Small intestine (tissue), 7 donors: ENCODE data around the gene SPATA33. TPM values are rescaled to one million over a fixed set of nuclear protein-coding genes. Genes with fewer than 3 reads are reported as not detected.
"Not testable (repeated sequence)": the region's sequence is repeated elsewhere in the genome, so short reads cannot be mapped to it uniquely, and the experiment has no call there.

Source experiments
- DNase-seq, 2 donors: peaks; one replicate each; pipeline versions ENCODE4 v3.0.0 to v3.0.0-alpha.2; 2013
- FAIRE-seq: peaks from 2 replicates; lab custom pipeline; 2012; peaks lifted over from hg19 to GRCh38; lab: Jason Lieb, UNC
- H3K27ac ChIP-seq, 3 donors: one replicate each; pipeline ENCODE4 v1.5.1; 2013; ENCODE audit warnings: low read length in 2 of 3, mild to moderate bottlenecking in 2 of 3, control low read depth in 1 of 3, inconsistent platforms in 1 of 3, low read depth in 1 of 3, moderate library complexity in 1 of 3
- H3K27me3 ChIP-seq, 3 donors: one replicate each; pipeline ENCODE4 v1.6.1; 2013; ENCODE audit warnings: low read length in 3 of 3, inconsistent platforms in 1 of 3; ENCODE audit not compliant: control insufficient read depth in 3 of 3, insufficient read depth in 3 of 3
- H3K36me3 ChIP-seq, 3 donors: one replicate each; pipeline ENCODE4 v1.6.1; 2013; ENCODE audit warnings: low read length in 3 of 3, inconsistent platforms in 1 of 3, low read depth in 1 of 3, mild to moderate bottlenecking in 1 of 3, moderate library complexity in 1 of 3; ENCODE audit not compliant: control insufficient read depth in 3 of 3, insufficient read depth in 2 of 3
- H3K4me1 ChIP-seq, 3 donors: one replicate each; pipeline ENCODE4 v1.6.1; 2013; ENCODE audit warnings: low read length in 2 of 3, inconsistent platforms in 1 of 3, low read depth in 1 of 3, mild to moderate bottlenecking in 1 of 3, moderate library complexity in 1 of 3; ENCODE audit not compliant: control insufficient read depth in 3 of 3, insufficient read depth in 2 of 3
- H3K4me3 ChIP-seq, 3 donors: one replicate each; pipeline ENCODE4 v1.5.1; 2013; ENCODE audit warnings: low read length in 3 of 3, control low read depth in 1 of 3, inconsistent platforms in 1 of 3, low read depth in 1 of 3, mild to moderate bottlenecking in 1 of 3, moderate library complexity in 1 of 3
- H3K9me3 ChIP-seq, 2 donors: one replicate each; pipeline ENCODE4 v1.6.1; 2013; ENCODE audit warnings: low read depth in 1 of 2, low read length in 1 of 2; ENCODE audit not compliant: control insufficient read depth in 2 of 2, insufficient read depth in 1 of 2
- WGBS, 3 donors: extraction: QIAGEN DNeasy Blood & Tissue Kit; methylation state at CpG; one replicate each; pipeline ENCODE4 v1.1.7; 2013; 5-methylcytosine and 5-hydroxymethylcytosine counted together
- polyA plus RNA-seq, 4 donors: library from polyadenylated mRNA; stranded (reverse) in 3 of 4; unstranded in 1 of 4; fragments of 200-250 nt in 3 of 4; fragments of 120-200 nt in 1 of 4; gene quantifications; one replicate each; pipeline versions ENCODE4 v1.2.1 to v1.2.3, GENCODE V29; 2013
- donor health status: healthy with polysubstance abuse.
- donor health status: control.
- donor health status: control.
- donor health status: Bipolar disorder and iron deficiency.
- donor health status: healthy.

Gene SPATA33
- polyA plus RNA-seq, 4 donors = 6.5 to 17.0 (median 8.1) TPM

- FAIRE-seq = no peak
- peak; percentile 69 to 78 for DNase-seq
- peaks cover 0 to 31% (median under 1%) of the 10 kb centered on the region in 3 donors for H3K4me1 ChIP-seq
- 64 to 80% (median 73%) methylated on average over 30 to 31 of the region's 31 CpGs for WGBS, 3 donors
- peaks cover 9 to 92% (median 11%) of the 10 kb centered on the region in 3 donors for H3K36me3 ChIP-seq
- H3K27ac ChIP-seq = peak overlapping the region in 2 of 3 donors; percentile 27 to 61
- no peaks in the 10 kb centered on the region for H3K27me3 ChIP-seq
- no peak overlapping the region for H3K4me3 ChIP-seq
- H3K9me3 ChIP-seq = no peaks in the 10 kb centered on the region
Observed at GRCh38 chr16:89695086-89695874, 37.6 kb downstream of the SPATA33 start.

- no peaks in the 10 kb centered on the region for H3K9me3 ChIP-seq
- 73 to 78% (median 75%) methylated on average over 25 of the region's 25 CpGs for WGBS, 3 donors
- H3K4me3 ChIP-seq = no peak overlapping the region
- peaks cover 1 to 35% (median 3%) of the 10 kb centered on the region in 3 donors for H3K4me1 ChIP-seq
- DNase-seq = no peak
- H3K27me3 ChIP-seq = no peaks in the 10 kb centered on the region
- no peak for FAIRE-seq
- peak overlapping the region in 2 of 3 donors; percentile 24 to 28 for H3K27ac ChIP-seq
- peaks cover 9 to 85% (median 11%) of the 10 kb centered on the region in 3 donors for H3K36me3 ChIP-seq
Observed at GRCh38 chr16:89695875-89696669, 38.4 kb downstream of the SPATA33 start.

GRCh38 chr16:89696670-89697128, 39.1 kb downstream of the SPATA33 start:
- Histone ChIP-seq H3K36me3 (peaks cover 9 to 79% (median 11%) of the 10 kb centered on the region in 3 donors), H3K4me3 (no peak overlapping the region), H3K9me3 (no peaks in the 10 kb centered on the region), H3K27me3 (no peaks in the 10 kb centered on the region), H3K4me1 (peaks cover 1 to 35% (median 3%) of the 10 kb centered on the region in 3 donors), H3K27ac (peak overlapping the region in 2 of 3 donors; percentile 24 to 49)
- WGBS, 3 donors = 59 to 72% (median 59%) methylated on average over 14 to 18 of the region's 18 CpGs
- FAIRE-seq (no peak), DNase-seq (no peak)

- DNase-seq (no peak), FAIRE-seq (no peak)
- Histone ChIP-seq H3K4me1 (peaks cover 1 to 38% (median 4%) of the 10 kb centered on the region in 3 donors), H3K27ac (no peak overlapping the region), H3K9me3 (no peaks in the 10 kb centered on the region), H3K27me3 (no peaks in the 10 kb centered on the region), H3K4me3 (no peak overlapping the region), H3K36me3 (peaks cover 5 to 74% (median 9%) of the 10 kb centered on the region in 3 donors)
- 80 to 88% (median 88%) methylated on average over 16 to 19 of the region's 19 CpGs for WGBS, 3 donors
Observed at GRCh38 chr16:89697161-89697615, 39.6 kb downstream of the SPATA33 start.

- Histone ChIP-seq H3K36me3 (peaks cover 5 to 68% (median 7%) of the 10 kb centered on the region in 3 donors), H3K4me1 (peaks cover 1 to 42% (median 6%) of the 10 kb centered on the region in 3 donors), H3K4me3 (no peak overlapping the region), H3K27ac (no peak overlapping the region), H3K27me3 (no peaks in the 10 kb centered on the region), H3K9me3 (no peaks in the 10 kb centered on the region)
- no peak for FAIRE-seq
- DNase-seq = peak in 1 of 2 donors; percentile 7
- WGBS, 3 donors = 87 to 91% (median 90%) methylated on average over 26 to 32 of the region's 32 CpGs
Observed at GRCh38 chr16:89697616-89698331, 40.1 kb downstream of the SPATA33 start.

- H3K9me3 ChIP-seq, H3K27ac ChIP-seq, DNase-seq, H3K27me3 ChIP-seq, H3K4me3 ChIP-seq, FAIRE-seq: not testable (repeated sequence)
- Histone ChIP-seq H3K36me3 (peaks cover 2 to 59% (median 5%) of the 10 kb centered on the region in 3 donors), H3K4me1 (peaks cover 1 to 38% (median 6%) of the 10 kb centered on the region in 3 donors)
- 95 to 98% (median 97%) methylated on average over 14 of the region's 14 CpGs for WGBS, 3 donors
Observed at GRCh38 chr16:89698717-89699116, 41.1 kb downstream of the SPATA33 start.

- peaks cover 1 to 30% (median 6%) of the 10 kb centered on the region in 3 donors for H3K4me1 ChIP-seq
- not testable (repeated sequence) for FAIRE-seq
Observed at GRCh38 chr16:89699629-89700099, 42.0 kb downstream of the SPATA33 start.

More at GRCh38 chr16:89699629-89700099, 42.0 kb downstream of the SPATA33 start:
- WGBS, 3 donors = 48 to 58% (median 53%) methylated on average over 18 of the region's 18 CpGs
- H3K9me3 ChIP-seq, DNase-seq, H3K27me3 ChIP-seq: not testable (repeated sequence)
- Histone ChIP-seq H3K4me3 (peak overlapping the region in 1 of 3 donors; percentile 17), H3K27ac (peak overlapping the region in 2 of 3 donors; percentile 62 to 95), H3K36me3 (peaks cover 0 to 50% (median 5%) of the 10 kb centered on the region in 3 donors)
